Non-pigmented ciliary epithelial cell (primary cell): ENCODE data around the gene RRP1B.
"Not testable (repeated sequence)": the region's sequence is repeated elsewhere in the genome, so short reads cannot be mapped to it uniquely, and the experiment has no call there.

ENCODE experiments used
- DNase-seq: peaks from one replicate; pipeline ENCODE4 v3.0.0-alpha.2; 2010; ENCODE audit warnings: low read depth

Gene RRP1B, protein sequence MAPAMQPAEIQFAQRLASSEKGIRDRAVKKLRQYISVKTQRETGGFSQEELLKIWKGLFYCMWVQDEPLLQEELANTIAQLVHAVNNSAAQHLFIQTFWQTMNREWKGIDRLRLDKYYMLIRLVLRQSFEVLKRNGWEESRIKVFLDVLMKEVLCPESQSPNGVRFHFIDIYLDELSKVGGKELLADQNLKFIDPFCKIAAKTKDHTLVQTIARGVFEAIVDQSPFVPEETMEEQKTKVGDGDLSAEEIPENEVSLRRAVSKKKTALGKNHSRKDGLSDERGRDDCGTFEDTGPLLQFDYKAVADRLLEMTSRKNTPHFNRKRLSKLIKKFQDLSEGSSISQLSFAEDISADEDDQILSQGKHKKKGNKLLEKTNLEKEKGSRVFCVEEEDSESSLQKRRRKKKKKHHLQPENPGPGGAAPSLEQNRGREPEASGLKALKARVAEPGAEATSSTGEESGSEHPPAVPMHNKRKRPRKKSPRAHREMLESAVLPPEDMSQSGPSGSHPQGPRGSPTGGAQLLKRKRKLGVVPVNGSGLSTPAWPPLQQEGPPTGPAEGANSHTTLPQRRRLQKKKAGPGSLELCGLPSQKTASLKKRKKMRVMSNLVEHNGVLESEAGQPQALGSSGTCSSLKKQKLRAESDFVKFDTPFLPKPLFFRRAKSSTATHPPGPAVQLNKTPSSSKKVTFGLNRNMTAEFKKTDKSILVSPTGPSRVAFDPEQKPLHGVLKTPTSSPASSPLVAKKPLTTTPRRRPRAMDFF

DNA sequence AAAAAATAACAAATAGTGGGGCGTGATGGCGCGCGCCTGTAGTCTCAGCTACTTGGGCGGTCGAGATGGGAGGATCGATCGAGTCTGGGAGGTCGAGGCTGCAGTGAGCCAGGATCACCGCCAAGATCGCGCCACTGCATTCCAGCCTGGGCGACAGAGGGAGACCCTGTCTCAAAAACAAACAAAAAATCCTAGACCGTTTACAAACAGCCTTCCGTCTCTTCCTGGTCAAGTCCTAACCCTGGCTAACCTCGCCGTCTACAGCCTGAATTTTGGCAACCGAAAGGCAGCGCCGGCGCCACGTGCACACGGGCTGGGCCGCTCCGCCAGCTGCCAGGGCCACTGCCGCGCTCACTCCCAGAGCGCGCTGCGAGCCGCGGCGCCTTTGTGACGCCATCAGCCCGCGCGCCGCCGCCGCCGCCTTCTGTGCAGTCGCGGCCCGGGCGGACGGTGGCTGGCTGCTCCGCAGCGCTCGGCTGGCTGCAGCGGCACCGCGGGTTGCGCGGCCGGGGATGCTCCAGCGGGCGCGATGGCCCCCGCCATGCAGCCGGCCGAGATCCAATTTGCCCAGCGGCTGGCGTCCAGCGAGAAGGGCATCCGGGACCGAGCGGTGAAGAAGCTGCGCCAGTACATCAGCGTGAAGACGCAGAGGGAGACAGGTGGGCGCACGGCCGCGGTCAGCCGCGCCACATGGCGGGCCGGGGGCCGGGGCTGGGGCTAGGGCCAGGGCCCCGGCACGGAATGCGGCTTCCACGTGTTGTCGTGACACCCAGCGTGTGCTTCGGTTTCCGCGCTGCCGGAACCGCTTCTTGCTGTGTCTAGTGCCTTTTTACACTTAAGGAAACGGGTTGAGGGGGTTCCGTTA, at the start of gene RRP1B, which contains the start of gene HSF2BP:
TSS of gene RRP1B (plus strand) at position 425 of the 865 bp plus-strand sequence. CDS start at position 530, 105 bp downstream.
TSS of gene HSF2BP (minus strand) at position 353 of the 865 bp plus-strand sequence. CDS start 1,392 bp downstream, outside the sequence.
- DNase-seq: no peak

- DNase-seq: no peak
Measured at GRCh38 chr21:43611598-43612369, 47.6 kb upstream of the RRP1B start.

GRCh38 chr21:43613755-43614638, 45.4 kb upstream of the RRP1B start:
- DNase-seq: no peak

DNA sequence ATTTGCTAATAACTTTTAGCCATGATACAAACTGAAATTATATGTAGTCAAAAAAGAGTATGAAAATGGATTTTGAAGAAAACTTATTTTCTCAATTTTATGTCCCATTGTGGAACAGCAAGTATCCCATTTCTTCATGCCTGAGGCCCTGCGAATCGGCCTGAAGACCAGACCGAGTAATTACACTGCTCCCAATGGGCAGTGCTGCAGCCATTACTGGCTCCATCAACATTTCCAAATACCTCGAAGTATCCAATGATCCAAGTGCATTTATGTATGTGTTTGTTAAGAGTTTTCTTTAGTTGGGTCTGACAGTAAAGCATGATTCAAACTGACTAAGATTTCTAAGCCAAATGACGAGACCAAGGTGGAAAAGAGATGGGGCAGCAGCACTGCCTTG, 44.5 kb upstream of the RRP1B start:
- no peak for DNase-seq

- DNase-seq: not testable (repeated sequence)
Measured at GRCh38 chr21:43616861-43617260, 42.5 kb upstream of the RRP1B start.

DNA sequence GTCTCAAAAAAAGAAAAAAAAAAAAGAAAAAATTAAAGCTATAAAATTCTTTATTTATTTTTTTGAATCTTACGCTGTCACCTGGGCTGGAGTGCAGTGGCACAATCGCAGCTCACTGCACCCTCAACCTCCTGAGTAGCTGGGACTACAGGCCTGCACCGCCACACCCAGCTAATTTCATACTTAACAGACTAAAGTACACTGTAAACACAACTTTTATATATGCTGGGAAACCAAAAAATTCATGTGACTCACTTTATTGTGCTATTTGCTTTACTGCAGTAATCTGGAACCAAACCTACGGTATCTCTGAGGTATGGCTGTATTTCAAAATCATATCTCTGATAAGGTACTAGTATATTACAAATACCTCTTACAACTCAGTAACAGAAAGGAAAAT, 40.4 kb upstream of the RRP1B start:
- DNase-seq: no peak

DNA sequence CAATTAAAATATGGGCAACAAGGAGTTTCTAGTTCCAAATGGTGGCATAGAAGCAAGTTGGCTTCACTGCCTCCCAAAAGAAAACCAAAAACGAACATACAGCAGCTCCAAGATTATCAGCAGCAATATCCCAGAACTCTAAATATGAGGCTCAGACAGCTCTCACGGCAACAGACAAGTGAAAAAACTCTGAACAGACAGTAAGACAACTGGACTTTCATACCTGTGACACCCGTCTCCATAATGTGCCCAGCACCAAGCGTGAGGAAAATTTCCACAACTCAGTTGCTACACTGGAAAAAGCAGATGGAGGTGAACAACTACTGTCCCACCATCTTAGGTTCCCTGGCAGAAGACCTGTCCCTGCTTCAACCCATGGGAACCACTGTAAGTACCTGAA, 40.0 kb upstream of the RRP1B start:
- DNase-seq: no peak

DNA sequence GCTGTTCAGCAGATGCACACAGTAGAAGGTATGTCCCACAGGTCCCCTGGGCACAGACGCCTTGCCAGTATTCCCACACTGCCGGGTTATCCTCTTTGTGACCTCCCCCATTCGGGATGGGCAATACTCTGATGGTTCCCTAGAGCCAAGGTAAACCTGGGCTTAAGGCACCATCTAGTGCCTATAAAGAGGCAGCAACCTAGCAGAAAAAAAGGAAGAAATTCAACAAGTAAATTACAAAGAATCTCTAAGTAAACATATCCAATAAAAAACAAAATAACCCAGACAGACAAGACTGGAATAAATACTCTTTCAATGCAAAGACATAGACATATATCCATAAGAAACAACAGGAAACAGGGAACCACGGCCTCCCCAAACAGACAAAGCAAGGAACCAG, 39.5 kb upstream of the RRP1B start:
- DNase-seq: no peak

DNA sequence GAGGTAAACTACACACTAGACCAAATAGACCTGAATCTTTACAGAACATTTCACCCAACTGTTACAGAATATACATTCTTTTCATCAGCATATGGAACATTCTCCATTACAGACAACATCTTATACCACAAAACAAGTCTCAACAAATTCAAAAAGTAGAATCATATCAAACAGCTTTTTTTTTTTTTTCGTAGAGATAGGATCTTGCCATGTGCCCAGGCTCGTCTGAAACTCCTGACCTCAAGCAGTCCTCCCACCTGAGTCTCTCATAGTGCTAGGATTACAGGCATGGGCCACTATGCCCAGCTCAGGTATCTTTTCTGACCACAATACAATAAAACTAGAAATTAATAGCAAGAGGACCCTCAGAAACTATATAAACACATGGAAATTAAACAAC, 36.6 kb upstream of the RRP1B start:
- no peak for DNase-seq

DNA sequence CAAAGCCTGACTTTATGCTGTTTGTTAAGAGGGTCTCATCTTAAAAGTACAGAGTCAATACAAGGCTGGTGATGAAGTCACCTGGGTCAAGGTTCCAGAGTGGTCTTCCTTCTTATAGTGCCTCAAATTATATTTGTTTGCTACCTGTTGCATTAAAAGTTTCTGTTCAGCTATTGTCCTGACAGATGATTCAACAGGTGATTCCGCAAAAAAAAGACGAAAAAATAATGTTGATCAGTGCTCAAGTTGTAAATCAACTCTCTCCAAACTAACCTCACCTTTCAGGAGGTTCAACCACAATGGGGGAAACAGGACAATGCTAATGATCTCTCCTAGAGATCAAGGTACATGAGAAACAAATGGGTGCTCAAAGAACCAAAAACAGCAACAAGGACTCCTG, 35.8 kb upstream of the RRP1B start:
- DNase-seq: no peak

DNA sequence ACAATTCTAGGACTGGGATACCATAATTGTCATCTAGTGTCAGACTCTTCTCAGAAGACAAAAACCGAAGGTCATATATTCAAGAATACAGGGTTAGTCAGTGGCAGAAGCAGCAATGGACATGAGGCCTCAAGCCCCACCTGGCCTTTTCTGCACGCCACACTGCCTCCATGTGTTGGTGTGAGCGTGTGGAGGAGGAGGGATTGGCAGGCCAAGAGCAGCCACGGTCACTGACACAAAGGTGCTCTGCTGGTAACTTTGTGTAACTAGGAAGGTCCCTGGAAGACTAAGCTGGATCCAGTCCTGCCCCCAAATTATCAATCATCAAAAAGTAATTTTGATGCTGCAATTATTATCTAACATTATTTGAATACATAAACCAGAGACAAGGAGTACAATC, 35.0 kb upstream of the RRP1B start:
- DNase-seq: no peak

DNA sequence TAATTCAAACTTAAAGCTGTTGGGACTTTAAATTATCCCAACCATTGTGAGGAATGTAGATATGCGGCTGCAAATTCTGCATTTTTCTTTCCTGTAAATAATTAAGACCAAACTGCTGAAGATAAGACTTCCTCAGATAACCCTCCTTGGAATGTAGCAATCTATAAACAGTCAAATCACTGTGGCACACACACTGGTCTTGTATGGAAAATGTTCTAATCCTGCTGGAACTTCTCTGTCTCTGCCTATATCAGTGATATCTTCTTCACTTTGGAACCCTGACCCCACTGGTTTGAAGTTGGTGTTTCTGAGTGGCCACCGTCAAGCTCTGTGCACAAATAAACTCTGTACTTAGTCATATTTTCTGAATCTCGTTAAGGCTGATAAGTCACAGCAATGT, 33.0 kb upstream of the RRP1B start:
- DNase-seq: no peak

DNA sequence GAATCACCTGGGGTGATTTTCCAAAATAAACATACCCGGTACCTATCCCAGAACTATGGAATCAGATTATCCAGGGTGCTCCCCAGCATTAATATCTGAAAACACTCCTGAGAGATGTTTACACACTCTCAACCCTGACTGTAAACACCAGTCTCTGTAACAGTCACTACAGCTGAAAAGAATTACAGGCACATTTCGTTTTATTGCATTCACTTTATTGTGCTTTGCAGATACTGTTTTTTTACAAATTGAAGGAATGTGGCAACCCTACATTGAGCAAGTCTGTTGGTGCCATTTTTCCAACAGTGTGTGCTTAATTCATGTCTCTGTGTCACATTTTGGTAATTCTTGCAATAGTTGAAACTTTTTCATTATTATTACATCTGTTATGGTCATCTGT, 31.8 kb upstream of the RRP1B start:
- no peak for DNase-seq

DNA sequence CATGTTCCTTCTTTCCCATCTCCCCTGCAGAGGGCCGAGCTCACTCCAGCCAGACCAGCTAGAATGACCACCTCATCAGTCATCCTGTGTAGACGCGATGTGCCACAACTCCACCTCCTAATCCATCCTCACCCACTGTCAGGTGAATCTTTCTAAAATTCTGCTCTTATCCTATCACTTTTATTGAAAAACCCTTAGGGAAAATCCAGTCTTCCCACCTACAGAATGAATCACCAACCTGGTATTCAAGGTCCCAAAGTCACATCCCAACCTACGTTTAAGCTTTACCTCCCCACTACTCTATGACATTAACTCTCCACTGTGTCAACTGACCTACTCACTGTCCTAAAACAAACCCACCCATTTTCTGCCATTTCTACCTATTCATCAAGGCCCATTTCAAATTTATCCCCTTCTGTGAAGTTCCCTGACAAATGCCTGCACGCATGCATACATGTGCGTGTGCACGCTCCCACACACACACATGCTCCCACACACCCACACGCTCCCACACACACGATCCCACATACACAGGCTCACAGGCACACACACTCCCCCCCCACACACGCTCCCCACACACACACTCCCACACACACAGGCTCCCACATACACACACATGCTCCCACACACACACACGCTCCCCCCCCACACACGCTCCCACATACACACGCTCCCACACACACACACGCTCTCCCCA, 27.8 kb upstream of the RRP1B start:
- DNase-seq: no peak

DNA sequence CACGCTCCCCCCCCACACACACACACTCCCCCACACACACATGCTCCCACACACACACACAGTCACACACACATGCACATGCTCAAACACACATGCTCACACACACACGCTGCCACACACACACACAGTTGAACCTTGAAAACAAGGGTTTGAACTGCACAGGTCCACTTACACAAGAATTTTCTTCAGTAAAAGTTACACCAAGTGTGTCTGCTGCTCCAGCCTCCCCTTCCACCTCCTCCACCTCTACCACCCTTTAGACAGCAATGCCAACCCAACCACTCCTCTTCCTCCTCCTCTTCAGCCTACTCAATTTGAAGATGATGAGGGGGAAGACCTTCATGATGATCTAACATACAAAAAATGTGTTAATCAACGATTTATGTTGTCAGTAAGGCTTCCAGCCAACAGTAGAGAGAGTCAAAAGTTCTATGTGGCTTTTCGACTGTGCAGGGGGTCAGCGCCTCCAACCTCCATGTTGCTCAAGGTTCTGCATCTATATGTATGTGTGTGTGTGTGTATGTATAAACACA, 26.9 kb upstream of the RRP1B start:
- DNase-seq: no peak

- no peak for DNase-seq
Measured at GRCh38 chr21:43634618-43635017, 24.7 kb upstream of the RRP1B start.

- no peak for DNase-seq
Measured at GRCh38 chr21:43635436-43635835, 23.9 kb upstream of the RRP1B start.

- no peak for DNase-seq
Measured at GRCh38 chr21:43637530-43638158, 21.7 kb upstream of the RRP1B start.
